Ectodermal cell (in vitro differentiated cells): ENCODE measurements around the gene SOX1. TPM values are rescaled to one million over a fixed set of nuclear protein-coding genes. Genes with fewer than 3 reads are reported as not detected.

ENCODE experiments used
- H3K27ac ChIP-seq: 2 replicates; pipeline ENCODE4 v1.7.0; 2013; ENCODE audit warnings: mild to moderate bottlenecking, low read depth, low read length; ENCODE audit not compliant: insufficient read depth, poor library complexity, severe bottlenecking
- H3K27me3 ChIP-seq: 2 replicates; pipeline ENCODE4 v1.7.0; 2013; ENCODE audit warnings: mild to moderate bottlenecking, low read length; ENCODE audit not compliant: insufficient read depth, control insufficient read depth, poor library complexity, severe bottlenecking
- H3K36me3 ChIP-seq: one replicate; pipeline ENCODE4 v1.7.0; 2013; ENCODE audit warnings: low read length; ENCODE audit not compliant: control insufficient read depth, insufficient read depth
- H3K4me1 ChIP-seq: one replicate; pipeline ENCODE4 v1.7.0; 2013; ENCODE audit warnings: low read length; ENCODE audit not compliant: control insufficient read depth, insufficient read depth
- H3K4me3 ChIP-seq: 2 replicates; pipeline ENCODE4 v1.7.0; 2013; ENCODE audit warnings: low read depth, low read length, control low read depth; ENCODE audit not compliant: insufficient read depth
- H3K9me3 ChIP-seq: 2 replicates; pipeline ENCODE4 v1.7.0; 2013; ENCODE audit warnings: mild to moderate bottlenecking, low read length, moderate library complexity; ENCODE audit not compliant: control insufficient read depth
- WGBS, 2 experiments: methylation state at CpG; one replicate each; pipeline ENCODE4 v1.1.7; 2013; ENCODE audit warnings: missing lambda C conversion rate in 2 of 2; 5-methylcytosine and 5-hydroxymethylcytosine counted together
- polyA plus RNA-seq, 4 experiments: library from polyadenylated mRNA; stranded (reverse); fragments of 50-300 nt; gene quantifications; one replicate each; pipeline ENCODE4 v1.2.3, GENCODE V29; 2013

Gene SOX1
- 48.3 TPM for polyA plus RNA-seq (2013, experiment 1 of 4)
- 50.4 TPM for polyA plus RNA-seq (2013, experiment 2 of 4)
- 44.7 TPM for polyA plus RNA-seq (2013, experiment 3 of 4)
- polyA plus RNA-seq (2013, experiment 4 of 4) = 48.0 TPM

- H3K4me1 ChIP-seq = peaks cover 27% of the 10 kb centered on the region
- WGBS, 2 experiments = 0% methylated on average over 65 to 66 of the region's 66 CpGs
- peak within 1 kb of the TSS; percentile 59 for H3K4me3 ChIP-seq
- H3K27ac ChIP-seq = no peak within 1 kb of the TSS
- no peaks in the 10 kb centered on the region for H3K9me3 ChIP-seq
- H3K27me3 ChIP-seq = peaks cover 90% of the 10 kb centered on the region
- H3K36me3 ChIP-seq = no peaks in the 10 kb centered on the region
Measured at GRCh38 chr13:112067116-112067741, at the start of gene SOX1. Gene SOX1 (plus strand): TSS chr13:112067149. CDS start chr13:112067659, 510 bp downstream.

GRCh38 chr13:112024577-112024976 lies 42.4 kb upstream of the SOX1 start:
- no peak overlapping the region for H3K4me3 ChIP-seq
- no peaks in the 10 kb centered on the region for H3K9me3 ChIP-seq
- H3K36me3 ChIP-seq = no peaks in the 10 kb centered on the region
- no peak overlapping the region for H3K27ac ChIP-seq
- H3K4me1 ChIP-seq = no peaks in the 10 kb centered on the region
- WGBS, 2 experiments = 94% methylated on average over 11 of the region's 11 CpGs
- no peaks in the 10 kb centered on the region for H3K27me3 ChIP-seq

- Histone ChIP-seq H3K9me3 (no peaks in the 10 kb centered on the region), H3K4me3 (no peak overlapping the region), H3K27me3 (no peaks in the 10 kb centered on the region), H3K36me3 (no peaks in the 10 kb centered on the region), H3K4me1 (no peaks in the 10 kb centered on the region), H3K27ac (no peak overlapping the region)
- 85 to 88% methylated on average over 11 of the region's 11 CpGs for WGBS, 2 experiments
Measured at GRCh38 chr13:112027250-112027649, 39.7 kb upstream of the SOX1 start.

- WGBS, 2 experiments = 83 to 85% methylated on average over 14 of the region's 14 CpGs
- H3K27me3 ChIP-seq = no peaks in the 10 kb centered on the region
Measured at GRCh38 chr13:112028481-112028880, 38.5 kb upstream of the SOX1 start.

GRCh38 chr13:112029143-112029542 lies 37.8 kb upstream of the SOX1 start:
- H3K27ac ChIP-seq = no peak overlapping the region
- no peaks in the 10 kb centered on the region for H3K27me3 ChIP-seq
- no peaks in the 10 kb centered on the region for H3K9me3 ChIP-seq
- no peak overlapping the region for H3K4me3 ChIP-seq
- 89 to 92% methylated on average over 11 of the region's 11 CpGs for WGBS, 2 experiments
- H3K36me3 ChIP-seq = no peaks in the 10 kb centered on the region
- H3K4me1 ChIP-seq = no peaks in the 10 kb centered on the region

More at GRCh38 chr13:112028481-112028880, 38.5 kb upstream of the SOX1 start:
- H3K4me1 ChIP-seq = no peaks in the 10 kb centered on the region
- no peak overlapping the region for H3K4me3 ChIP-seq
- H3K9me3 ChIP-seq = no peaks in the 10 kb centered on the region
- H3K27ac ChIP-seq = no peak overlapping the region
- H3K36me3 ChIP-seq = no peaks in the 10 kb centered on the region

GRCh38 chr13:112032186-112032993 lies 34.6 kb upstream of the SOX1 start:
- Histone ChIP-seq H3K9me3 (no peaks in the 10 kb centered on the region), H3K27ac (no peak overlapping the region), H3K36me3 (no peaks in the 10 kb centered on the region), H3K4me1 (no peaks in the 10 kb centered on the region), H3K27me3 (no peaks in the 10 kb centered on the region), H3K4me3 (no peak overlapping the region)
- WGBS, 2 experiments = 85 to 87% methylated on average over 18 of the region's 18 CpGs

GRCh38 chr13:112034231-112034630 lies 32.7 kb upstream of the SOX1 start:
- H3K36me3 ChIP-seq = no peaks in the 10 kb centered on the region
- H3K27me3 ChIP-seq = no peaks in the 10 kb centered on the region
- no peaks in the 10 kb centered on the region for H3K4me1 ChIP-seq
- no peak overlapping the region for H3K27ac ChIP-seq
- WGBS, 2 experiments = 90 to 91% methylated on average over 12 of the region's 12 CpGs
- no peak overlapping the region for H3K4me3 ChIP-seq
- no peaks in the 10 kb centered on the region for H3K9me3 ChIP-seq

GRCh38 chr13:112034846-112035245 lies 32.1 kb upstream of the SOX1 start:
- Histone ChIP-seq H3K9me3 (no peaks in the 10 kb centered on the region), H3K4me3 (no peak overlapping the region), H3K27ac (no peak overlapping the region), H3K36me3 (no peaks in the 10 kb centered on the region), H3K4me1 (no peaks in the 10 kb centered on the region), H3K27me3 (no peaks in the 10 kb centered on the region)
- 80 to 81% methylated on average over 5 to 6 of the region's 6 CpGs for WGBS, 2 experiments

GRCh38 chr13:112042496-112042895 lies 24.5 kb upstream of the SOX1 start:
- H3K9me3 ChIP-seq = no peaks in the 10 kb centered on the region
- no peaks in the 10 kb centered on the region for H3K4me1 ChIP-seq
- H3K36me3 ChIP-seq = no peaks in the 10 kb centered on the region
- WGBS, 2 experiments = 71 to 88% methylated on average over 4 of the region's 4 CpGs
- no peaks in the 10 kb centered on the region for H3K27me3 ChIP-seq
- H3K4me3 ChIP-seq = no peak overlapping the region
- H3K27ac ChIP-seq = no peak overlapping the region

GRCh38 chr13:112052213-112052612 lies 14.7 kb upstream of the SOX1 start:
- Histone ChIP-seq H3K9me3 (no peaks in the 10 kb centered on the region), H3K36me3 (no peaks in the 10 kb centered on the region), H3K27ac (no peak overlapping the region), H3K4me1 (peaks cover 28% of the 10 kb centered on the region), H3K4me3 (no peak overlapping the region), H3K27me3 (peaks cover 76% of the 10 kb centered on the region)
- 55 to 57% methylated on average over 12 of the region's 13 CpGs for WGBS, 2 experiments
